Body of pancreas (tissue), 4 donors: ENCODE results near the gene DYNLT4. TPM values are rescaled to one million over a fixed set of nuclear protein-coding genes. Genes with fewer than 3 reads are reported as not detected.
"Not testable (repeated sequence)": the region's sequence is repeated elsewhere in the genome, so short reads cannot be mapped to it uniquely, and the experiment has no call there.

Experiments
- ATAC-seq: fragments of 150-250 bp; one replicate; pipeline ENCODE4 v1.9.1; 2016
- DNase-seq, 4 donors: peaks; one replicate each; pipeline ENCODE4 v3.0.0-alpha.2; 2019
- H3K27ac ChIP-seq, 4 donors: fragments of 200-600 bp; sonication (generic); 1 replicate in 3 of 4; 2 replicates in 1 of 4; pipeline versions ENCODE4 v1.5.1 to v1.6.1; 2016 to 2019; ENCODE audit warnings: mild to moderate bottlenecking in 1 of 4, mixed read lengths in 1 of 4, moderate library complexity in 1 of 4
- H3K27me3 ChIP-seq, 2 donors: fragments of 200-600 bp; sonication (generic); one replicate each; pipeline ENCODE4 v1.6.0; 2016; ENCODE audit warnings: mild to moderate bottlenecking in 1 of 2
- H3K36me3 ChIP-seq, 2 donors: fragments of 200-600 bp; sonication (generic); replicated peaks in 1 of 2; 2 replicates each; pipeline ENCODE4 v1.5.1; 2016; ENCODE audit warnings: low read depth in 2 of 2; ENCODE audit not compliant: insufficient read depth in 1 of 2
- H3K4me1 ChIP-seq: fragments of 200-600 bp; sonication (generic); one replicate; pipeline ENCODE4 v1.6.0; 2016
- H3K4me3 ChIP-seq, 2 donors: fragments of 200-600 bp; sonication (generic); 1 replicate in 1 of 2; 2 replicates in 1 of 2; pipeline ENCODE4 v1.5.1; 2016 to 2019
- H3K9me3 ChIP-seq, 3 donors: fragments of 200-600 bp; sonication (generic); 1 replicate in 2 of 3; 2 replicates in 1 of 3; pipeline ENCODE4 v1.5.1; 2016
- CTCF ChIP-seq, 7 experiments: fragments of 450-650 bp in 4 of 7; fragments of 200-600 bp in 3 of 7; sonication (generic) in 3 of 7; IDR thresholded peaks; one replicate each; pipeline ENCODE4 v1.5.1; 2016 to 2019; ENCODE audit warnings: antibody characterized with exemption in 7 of 7
- POLR2A ChIP-seq, 3 donors: fragments of 450-650 bp; IDR thresholded peaks; one replicate each; pipeline ENCODE4 v1.6.1; 2016; ENCODE audit warnings: antibody characterized with exemption in 3 of 3, mild to moderate bottlenecking in 2 of 3
- WGBS, 2 donors: methylation state at CpG; one replicate each; pipeline ENCODE4 v1.1.5; 2017; 5-methylcytosine and 5-hydroxymethylcytosine counted together
- intact Hi-C: fragments of 100-400 bp; cut with DNase I; formaldehyde crosslinking; loops from one replicate; pipeline ENCODE4 v1.15.1; 2023
- total RNA-seq, 2 donors: library from RNA; depleted of rRNA; stranded (reverse); fragments of >200 nt; gene quantifications; one replicate each; pipeline ENCODE4 v1.1.0, GENCODE V29; 2016

DYNLT4 gene
- total RNA-seq, 2 donors from 2014 or later = 2.9 TPM; not detected in 1

- no peaks in the 10 kb centered on the region for H3K4me1 ChIP-seq
- H3K4me3 ChIP-seq = no peak overlapping the region
- DNase-seq = peak in 2 of 4 donors; percentile 14 to 72
- peak overlapping the region in 2 of 4 donors; percentile 3 to 63 for H3K27ac ChIP-seq
- ATAC-seq = peak; percentile 38
- H3K27me3 ChIP-seq = no peaks in the 10 kb centered on the region
- intact Hi-C loops = loop anchor here (5.0 kb wide), 1 partner anchor 34 kb away; no protein-coding TSS in a partner anchor
- TF ChIP-seq CTCF (IDR thresholded peaks at IDR 0.05) (no peak), POLR2A (IDR thresholded peaks at IDR 0.05) (peak in 1 of 3 donors; percentile 20)
- no peaks in the 10 kb centered on the region for H3K36me3 ChIP-seq
- WGBS, 2 donors = 64 to 79% methylated on average over 19 to 24 of the region's 24 CpGs
- H3K9me3 ChIP-seq = no peaks in the 10 kb centered on the region
Measured at GRCh38 chr1:44826375-44827196, 19.4 kb upstream of the DYNLT4 start.

- H3K9me3 ChIP-seq, intact Hi-C loops, H3K36me3 ChIP-seq, DNase-seq, H3K27ac ChIP-seq, ATAC-seq, H3K4me3 ChIP-seq, H3K27me3 ChIP-seq: not testable (repeated sequence)
- WGBS, 2 donors = 83 to 88% methylated on average over 6 of the region's 6 CpGs
- peaks cover 12% of the 10 kb centered on the region for H3K4me1 ChIP-seq
Measured at GRCh38 chr1:44824392-44824791, 17.2 kb upstream of the DYNLT4 start.

- ATAC-seq = no peak
- no peaks in the 10 kb centered on the region for H3K36me3 ChIP-seq
Measured at GRCh38 chr1:44822981-44823451, 15.9 kb upstream of the DYNLT4 start.

GRCh38 chr1:44822131-44822701, 15.1 kb upstream of the DYNLT4 start:
- no peaks in the 10 kb centered on the region for H3K27me3 ChIP-seq
- no peak for ATAC-seq
- no peak overlapping the region for H3K27ac ChIP-seq
- no peaks in the 10 kb centered on the region for H3K9me3 ChIP-seq
- H3K36me3 ChIP-seq = no peaks in the 10 kb centered on the region
- WGBS, 2 donors = 77 to 90% methylated on average over 2 to 6 of the region's 6 CpGs
- no peak overlapping the region for H3K4me3 ChIP-seq
- TF ChIP-seq CTCF (IDR thresholded peaks at IDR 0.05) (no peak), POLR2A (IDR thresholded peaks at IDR 0.05) (no peak)
- no peak for DNase-seq
- H3K4me1 ChIP-seq = peaks cover 20% of the 10 kb centered on the region
- intact Hi-C loops = no loop called here

More at GRCh38 chr1:44822981-44823451, 15.9 kb upstream of the DYNLT4 start:
- Histone ChIP-seq H3K4me1 (peaks cover 20% of the 10 kb centered on the region), H3K4me3 (no peak overlapping the region), H3K27me3 (no peaks in the 10 kb centered on the region), H3K27ac (no peak overlapping the region), H3K9me3 (no peaks in the 10 kb centered on the region)
- peak in 1 of 4 donors; percentile 13 for DNase-seq
- intact Hi-C loops = no loop called here
- WGBS, 2 donors = 88 to 96% methylated on average over 5 to 15 of the region's 15 CpGs
- TF ChIP-seq CTCF (IDR thresholded peaks at IDR 0.05) (no peak), POLR2A (IDR thresholded peaks at IDR 0.05) (no peak)

- H3K9me3 ChIP-seq = no peaks in the 10 kb centered on the region
- ATAC-seq (no peak), DNase-seq (no peak)
- H3K27me3 ChIP-seq = no peaks in the 10 kb centered on the region
- H3K4me3 ChIP-seq = no peak overlapping the region
- no peak for TF ChIP-seq CTCF (IDR thresholded peaks at IDR 0.05)
- TF ChIP-seq POLR2A (IDR thresholded peaks at IDR 0.05) = no peak
- no peak overlapping the region for H3K27ac ChIP-seq
- H3K36me3 ChIP-seq = no peaks in the 10 kb centered on the region
- 80 to 83% methylated on average over 7 to 9 of the region's 9 CpGs for WGBS, 2 donors
- H3K4me1 ChIP-seq = peaks cover 20% of the 10 kb centered on the region
- intact Hi-C loops = no loop called here
Measured at GRCh38 chr1:44821240-44821715, 14.1 kb upstream of the DYNLT4 start.
